Aorta (tissue), 5 donors: ENCODE data around the gene AGRN. TPM values are rescaled to one million over a fixed set of nuclear protein-coding genes. Genes with fewer than 3 reads are reported as not detected.
"Not testable (repeated sequence)": the region's sequence is repeated elsewhere in the genome, so short reads cannot be mapped to it uniquely, and the experiment has no call there.

Source experiments
- ATAC-seq: fragments of 200-7000 bp; cut with Tn5 transposase; one replicate; pipeline ENCODE4 v1.9.1; 2022; ENCODE audit warnings: moderate library complexity; ENCODE audit not compliant: low FRiP score
- DNase-seq, 2 donors: peaks; one replicate each; pipeline ENCODE4 v3.0.0-alpha.2; 2020
- H3K27ac ChIP-seq, 2 donors: one replicate each; pipeline ENCODE4 v1.5.1; 2013; ENCODE audit warnings: low read length in 2 of 2, mild to moderate bottlenecking in 2 of 2, moderate library complexity in 2 of 2, control low read depth in 1 of 2, inconsistent platforms in 1 of 2, low read depth in 1 of 2
- H3K27me3 ChIP-seq, 2 donors: one replicate each; pipeline ENCODE4 v1.6.1; 2013; ENCODE audit warnings: control low read depth in 1 of 2, low read length in 1 of 2, mild to moderate bottlenecking in 1 of 2, moderate library complexity in 1 of 2; ENCODE audit not compliant: insufficient read depth in 2 of 2, control insufficient read depth in 1 of 2
- H3K36me3 ChIP-seq, 2 donors: one replicate each; pipeline ENCODE4 v1.6.1; 2013; ENCODE audit warnings: control low read depth in 1 of 2, low read length in 1 of 2, mild to moderate bottlenecking in 1 of 2; ENCODE audit not compliant: insufficient read depth in 2 of 2, control insufficient read depth in 1 of 2
- H3K4me1 ChIP-seq, 2 donors: one replicate each; pipeline ENCODE4 v1.6.1; 2013; ENCODE audit warnings: low read length in 2 of 2, control low read depth in 1 of 2, mild to moderate bottlenecking in 1 of 2, moderate library complexity in 1 of 2; ENCODE audit not compliant: insufficient read depth in 2 of 2, control insufficient read depth in 1 of 2
- H3K4me3 ChIP-seq, 2 donors: one replicate each; pipeline ENCODE4 v1.5.1; 2013; ENCODE audit warnings: low read length in 2 of 2, control low read depth in 1 of 2, mild to moderate bottlenecking in 1 of 2
- H3K9me3 ChIP-seq: one replicate; pipeline ENCODE4 v1.6.1; 2013; ENCODE audit warnings: mild to moderate bottlenecking, low read length; ENCODE audit not compliant: control insufficient read depth
- WGBS, 2 donors: extraction: QIAGEN DNeasy Blood & Tissue Kit; methylation state at CpG; one replicate each; pipeline ENCODE4 v1.1.7; 2013; 5-methylcytosine and 5-hydroxymethylcytosine counted together
- intact Hi-C, 2 donors: fragments of 100-400 bp; cut with DNase I; formaldehyde crosslinking; loops; one replicate each; pipeline versions ENCODE4 v1.14.2 to v1.15.0; 2022
- polyA plus RNA-seq, 2 donors: library from polyadenylated mRNA; stranded (reverse); fragments of 200-250 nt; gene quantifications; one replicate each; pipeline ENCODE4 v1.2.3, GENCODE V29; 2013
- total RNA-seq, 2 donors: library from RNA; stranded (reverse); fragmentation: NEBNext Ultra II Directional; extraction: Animal tissue kit (Norgen Biotek cat#: 25700); gene quantifications; one replicate each; pipeline ENCODE4 v1.2.1, GENCODE V29; 2021
- donor health status: healthy with polysubstance abuse.
- donor health status: Bipolar disorder and iron deficiency.
- donor health status: DM: no; HTN: no; CAD: no.
- donor health status: DM: no; HTN: no; CAD: no.
- donor health status: DM: yes; HTN: yes; CAD: no.

The AGRN gene
- total and polyA plus RNA-seq, 4 donors: 4.3 to 38.6 (median 22.6) TPM

DNA sequence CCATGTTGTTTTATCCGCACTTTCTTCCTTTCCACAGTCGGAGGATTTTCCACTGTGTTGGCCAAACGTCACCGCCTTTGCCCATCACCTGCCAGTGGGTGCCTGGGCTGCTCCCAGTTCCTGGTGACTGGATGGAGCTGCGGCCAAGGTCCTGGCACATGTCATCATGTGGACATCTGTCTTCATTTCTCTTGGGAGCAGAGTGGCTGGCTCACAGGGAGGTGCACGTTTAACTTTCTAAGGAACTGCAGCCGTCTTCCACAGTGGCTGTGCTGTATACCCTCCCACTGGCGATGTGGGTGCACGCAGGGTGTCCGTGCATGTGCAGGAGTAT is 73.7 kb downstream of the AGRN start:
- Histone ChIP-seq H3K4me1 (no peaks in the 10 kb centered on the region), H3K4me3 (no peak overlapping the region), H3K36me3 (no peaks in the 10 kb centered on the region), H3K27ac (no peak overlapping the region), H3K9me3 (no peaks in the 10 kb centered on the region), H3K27me3 (no peaks in the 10 kb centered on the region)
- ATAC-seq (no peak), DNase-seq (no peak)
- intact Hi-C loops: no loop called here
- WGBS, 2 donors: 87 to 88% methylated on average over 10 of the region's 10 CpGs

DNA sequence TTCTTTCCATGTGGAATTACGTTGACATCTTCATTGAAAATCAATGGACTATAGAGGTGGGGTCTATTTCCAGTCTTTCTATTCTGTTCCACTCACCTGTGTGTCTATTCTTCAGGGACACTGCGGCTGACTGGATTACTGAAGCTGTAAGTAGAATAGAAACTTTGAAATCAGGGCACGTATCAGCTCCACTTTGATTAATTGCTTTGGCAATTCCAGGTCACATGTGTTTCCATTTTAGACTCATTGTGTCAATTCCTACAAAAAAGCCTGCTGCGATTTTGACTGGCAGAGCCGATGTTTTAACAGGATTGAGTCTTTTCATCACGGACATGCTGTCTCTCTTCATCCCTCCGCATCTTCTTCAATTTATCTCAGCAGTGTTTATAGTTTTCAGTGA is 75.1 kb downstream of the AGRN start:
- DNase-seq: no peak
- intact Hi-C loops: no loop called here
- Histone ChIP-seq H3K9me3 (no peaks in the 10 kb centered on the region), H3K27me3 (no peaks in the 10 kb centered on the region), H3K4me3 (no peak overlapping the region), H3K4me1 (no peaks in the 10 kb centered on the region), H3K27ac (no peak overlapping the region), H3K36me3 (no peaks in the 10 kb centered on the region)
- 88 to 90% methylated on average over 7 of the region's 7 CpGs for WGBS, 2 donors
- ATAC-seq: no peak

DNA sequence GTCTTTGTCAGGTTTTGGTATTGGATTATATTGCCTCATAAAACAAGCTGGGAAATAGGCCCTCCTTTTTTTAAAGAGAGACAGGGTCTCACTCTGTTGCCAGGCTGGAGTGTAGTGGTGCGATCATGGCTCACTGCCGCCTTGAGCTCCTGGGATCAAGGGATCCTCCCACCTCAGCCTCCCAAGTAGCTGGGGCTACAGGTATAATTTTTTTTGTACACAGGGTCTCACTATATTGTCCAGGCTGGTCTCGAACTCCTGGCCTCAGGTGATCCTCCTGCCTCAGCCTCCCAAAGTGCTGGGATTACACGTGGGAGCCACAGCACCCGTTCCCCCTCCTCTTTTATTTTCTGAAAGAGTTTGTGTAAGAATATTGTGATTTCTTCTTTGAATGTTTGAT is 76.2 kb downstream of the AGRN start:
- H3K9me3 ChIP-seq, H3K27me3 ChIP-seq, ATAC-seq, H3K4me3 ChIP-seq, intact Hi-C loops, H3K36me3 ChIP-seq, H3K4me1 ChIP-seq, DNase-seq, H3K27ac ChIP-seq: not testable (repeated sequence)
- WGBS, 2 donors: 96 to 98% methylated on average over 5 of the region's 5 CpGs

DNA sequence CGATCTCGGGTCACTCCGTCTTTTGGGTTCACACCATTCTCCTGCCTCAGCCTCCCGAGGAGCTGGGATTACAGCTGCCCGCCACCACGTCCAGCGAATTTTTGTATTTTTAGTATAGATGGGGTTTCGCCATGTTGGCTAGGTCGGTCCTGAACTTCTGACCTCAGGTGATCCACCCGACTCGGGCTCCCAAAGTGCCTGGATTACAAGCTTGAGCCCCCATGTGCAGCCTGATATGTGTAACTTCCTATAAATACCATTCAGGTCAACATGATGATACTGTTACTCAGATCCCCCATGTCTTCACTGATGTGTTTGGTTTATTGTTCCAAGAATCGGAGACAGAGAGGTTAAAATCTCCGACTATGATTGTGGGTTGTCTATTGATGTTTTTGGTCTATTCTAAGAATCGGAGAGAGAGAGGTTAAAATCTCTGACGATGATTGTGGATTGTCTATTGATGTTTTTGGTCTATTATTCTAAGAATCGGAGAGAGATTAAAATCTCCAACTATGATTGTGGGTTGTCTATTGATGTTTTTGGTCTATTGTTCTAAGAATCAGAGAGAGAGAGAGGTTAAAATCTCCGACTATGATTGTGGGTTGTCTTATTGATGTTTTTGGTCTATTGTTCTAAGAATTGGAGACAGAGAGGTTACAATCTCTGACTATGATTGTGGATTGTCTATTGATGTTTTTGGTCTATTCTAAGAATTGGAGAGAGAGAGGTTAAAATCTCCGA is 78.9 kb downstream of the AGRN start:
- H3K27ac ChIP-seq: no peak overlapping the region
- no peaks in the 10 kb centered on the region for H3K4me1 ChIP-seq
- DNase-seq: no peak
- H3K36me3 ChIP-seq: no peaks in the 10 kb centered on the region
- WGBS, 2 donors: 95% methylated on average over 18 of the region's 18 CpGs
- no peaks in the 10 kb centered on the region for H3K27me3 ChIP-seq
- no peak overlapping the region for H3K4me3 ChIP-seq
- intact Hi-C loops: no loop called here
- peaks cover 2% of the 10 kb centered on the region for H3K9me3 ChIP-seq
- no peak for ATAC-seq

DNA sequence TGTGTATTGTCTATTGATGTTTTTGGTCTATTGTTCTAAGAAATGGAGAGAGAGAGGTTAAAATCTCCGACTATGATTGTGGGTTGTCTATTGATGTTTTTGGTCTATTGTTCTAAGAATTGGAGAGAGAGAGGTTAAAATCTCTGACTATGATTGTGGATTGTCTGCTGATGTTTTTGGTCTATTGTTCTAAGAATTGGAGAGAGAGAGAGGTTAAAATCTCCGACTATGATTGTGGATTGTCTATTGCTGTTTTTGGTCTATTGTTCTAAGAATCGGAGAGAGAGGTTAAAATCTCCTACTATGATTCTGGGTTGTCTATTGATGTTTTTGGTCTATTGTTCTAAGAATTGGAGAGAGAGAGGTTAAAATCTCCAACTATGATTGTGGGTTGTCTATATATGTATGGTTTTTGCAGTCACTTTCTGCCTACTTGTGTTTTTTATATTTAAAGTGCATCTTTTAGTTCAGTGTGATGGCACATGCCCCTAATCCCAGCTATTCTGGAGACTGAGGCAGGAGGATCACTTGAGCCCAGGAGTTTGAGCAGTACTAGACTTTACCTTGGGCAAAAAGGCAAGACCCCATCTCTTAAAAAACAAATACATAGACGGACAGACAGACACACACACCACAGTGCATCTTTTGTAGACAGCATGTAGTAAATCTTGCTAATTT is 79.7 kb downstream of the AGRN start:
- Histone ChIP-seq H3K36me3 (no peaks in the 10 kb centered on the region), H3K4me1 (no peaks in the 10 kb centered on the region), H3K4me3 (no peak overlapping the region), H3K9me3 (peaks cover 2% of the 10 kb centered on the region), H3K27me3 (no peaks in the 10 kb centered on the region), H3K27ac (no peak overlapping the region)
- intact Hi-C loops: no loop called here
- no peak for DNase-seq
- ATAC-seq: no peak
- WGBS, 2 donors: 94 to 96% methylated on average over 4 of the region's 4 CpGs

DNA sequence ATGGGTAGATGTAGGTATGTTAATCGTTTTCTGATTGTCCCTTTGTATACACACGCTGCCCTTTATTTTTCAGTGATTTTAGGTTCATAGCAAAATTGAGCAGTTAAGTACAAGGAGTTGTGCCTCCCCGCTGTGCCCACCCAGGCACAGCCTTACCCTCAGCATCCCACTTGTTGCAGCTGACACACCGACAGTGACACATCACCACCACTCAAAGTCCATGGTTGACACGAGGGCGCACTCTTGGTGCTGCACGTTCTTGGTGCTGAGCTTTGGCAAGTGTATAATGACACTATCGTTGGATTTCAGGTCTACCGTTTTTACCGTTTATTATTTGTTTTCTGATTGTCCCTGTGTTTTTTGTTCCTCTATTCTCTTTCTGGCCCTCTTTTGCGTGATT is 80.4 kb downstream of the AGRN start:
- DNase-seq (no peak), ATAC-seq (no peak)
- Histone ChIP-seq H3K4me1 (no peaks in the 10 kb centered on the region), H3K36me3 (no peaks in the 10 kb centered on the region), H3K4me3 (no peak overlapping the region), H3K9me3 (peaks cover 2% of the 10 kb centered on the region), H3K27ac (no peak overlapping the region), H3K27me3 (no peaks in the 10 kb centered on the region)
- WGBS, 2 donors: 95 to 97% methylated on average over 11 of the region's 11 CpGs
- intact Hi-C loops: no loop called here

DNA sequence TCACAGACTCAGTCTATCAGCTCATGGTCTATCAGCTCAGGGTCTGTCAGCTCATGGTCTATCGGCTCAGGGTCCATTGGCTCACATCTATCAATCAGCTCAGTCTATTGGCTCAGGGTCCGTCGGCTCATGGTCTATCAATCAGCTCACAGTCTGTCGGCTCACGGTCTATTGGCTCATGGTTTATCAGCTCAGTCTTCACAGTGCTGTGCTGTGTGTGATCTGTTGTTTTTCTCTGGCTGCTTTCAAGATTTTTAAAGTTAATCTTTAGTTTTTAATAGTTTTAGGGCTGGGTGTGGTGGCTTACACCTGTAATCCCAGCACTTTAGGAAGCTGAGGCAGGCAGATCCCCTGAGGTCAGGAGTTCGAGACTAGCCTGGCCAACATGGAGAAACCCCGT is 81.6 kb downstream of the AGRN start:
- DNase-seq: no peak
- Histone ChIP-seq H3K27ac (no peak overlapping the region), H3K27me3 (no peaks in the 10 kb centered on the region), H3K4me1 (no peaks in the 10 kb centered on the region), H3K9me3 (peaks cover 2% of the 10 kb centered on the region), H3K4me3 (no peak overlapping the region), H3K36me3 (no peaks in the 10 kb centered on the region)
- WGBS, 2 donors: 95% methylated on average over 7 of the region's 7 CpGs
- ATAC-seq: no peak
- intact Hi-C loops: no loop called here

DNA sequence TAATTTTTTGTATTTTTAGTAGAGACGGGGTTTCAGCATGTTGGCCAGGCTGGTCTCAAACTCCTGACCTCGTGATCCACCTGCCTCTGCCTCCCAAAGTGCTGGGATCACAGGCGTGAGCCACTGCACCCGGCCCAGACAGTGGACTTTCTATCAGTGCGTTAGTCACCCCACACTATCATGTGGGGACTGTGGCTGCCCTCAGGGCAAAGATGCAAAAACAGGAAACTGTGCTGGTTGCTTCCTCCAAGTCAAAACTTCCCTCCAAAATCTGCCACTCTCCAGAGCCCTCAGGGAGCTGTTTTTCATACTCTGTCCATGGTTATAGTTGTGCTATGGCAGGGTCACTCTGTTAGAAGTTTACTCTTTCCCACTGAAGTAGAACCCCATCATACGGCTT is 84.2 kb downstream of the AGRN start:
- 89 to 90% methylated on average over 6 of the region's 6 CpGs for WGBS, 2 donors
- ATAC-seq, H3K27me3 ChIP-seq, H3K4me3 ChIP-seq, H3K9me3 ChIP-seq, intact Hi-C loops, H3K27ac ChIP-seq, H3K4me1 ChIP-seq, H3K36me3 ChIP-seq, DNase-seq: not testable (repeated sequence)
